Dedifferentiated amniotic fluid mesenchymal stem cell (primary cell): Measurements from ENCODE around the gene IL11.
A peak's percentile ranks its signal among the peaks of the same experiment; 100 is the strongest.
"Not testable (repeated sequence)": the region's sequence is repeated elsewhere in the genome, so short reads cannot be mapped to it uniquely, and the experiment has no call there.

Experiments used
- DNase-seq: peaks from one replicate; pipeline ENCODE4 v3.0.0-alpha.2; 2016; ENCODE audit errors: extremely low spot score

IL11 gene

DNA sequence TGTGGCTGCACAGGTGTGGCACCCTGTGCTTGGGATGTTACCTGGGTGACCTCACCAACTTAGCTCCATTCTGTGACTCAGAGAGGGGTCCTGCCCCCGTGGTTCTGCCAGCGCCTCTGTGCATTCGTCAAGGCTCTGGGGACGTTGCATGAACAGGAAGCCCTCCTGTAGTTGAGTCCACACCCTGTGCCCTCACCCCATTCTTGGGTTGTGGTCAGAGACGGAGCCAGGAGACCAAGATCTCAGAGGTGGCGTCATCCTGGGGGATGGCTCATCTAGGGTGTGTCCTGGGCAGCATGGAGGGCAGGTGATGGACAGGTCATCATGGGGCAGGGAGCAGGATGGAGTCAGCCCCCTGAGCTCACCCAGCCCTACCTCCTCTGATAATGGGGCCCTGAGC lies 18.2 kb downstream of the IL11 start:
- no peak for DNase-seq

DNA sequence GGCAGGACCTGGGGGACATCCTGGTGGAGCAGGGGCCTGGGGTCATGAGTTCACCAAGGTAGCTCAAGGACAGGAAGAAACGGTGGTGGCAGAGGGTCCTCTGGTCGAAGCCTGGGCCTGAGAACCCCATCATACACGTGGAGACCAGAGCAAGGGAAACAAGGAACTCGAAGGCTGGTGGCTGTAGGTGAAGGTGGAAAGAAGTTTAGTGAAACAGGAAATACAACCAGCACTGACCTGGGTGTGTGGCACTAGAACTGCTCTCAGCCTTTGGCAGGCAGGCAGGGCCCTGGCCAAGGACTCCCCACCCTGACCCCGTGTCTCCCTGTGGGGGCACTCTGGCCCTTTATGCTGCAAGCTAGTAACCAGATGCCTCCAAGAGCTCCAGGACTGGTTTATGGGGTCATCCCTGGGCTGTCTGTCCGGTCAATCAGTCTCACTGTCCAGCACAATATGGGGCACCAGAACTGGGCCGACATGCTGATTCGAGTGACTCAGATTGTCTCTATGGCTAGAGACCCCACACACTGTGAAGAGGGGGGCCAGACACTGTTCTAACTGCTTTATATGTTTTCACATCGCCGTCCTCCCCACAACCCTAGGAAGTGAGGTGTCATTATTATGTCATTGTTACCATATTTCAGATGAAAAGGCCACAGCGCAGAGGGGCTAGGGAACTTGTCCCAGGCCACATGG lies 19.5 kb downstream of the IL11 start:
- DNase-seq, result no peak

DNA sequence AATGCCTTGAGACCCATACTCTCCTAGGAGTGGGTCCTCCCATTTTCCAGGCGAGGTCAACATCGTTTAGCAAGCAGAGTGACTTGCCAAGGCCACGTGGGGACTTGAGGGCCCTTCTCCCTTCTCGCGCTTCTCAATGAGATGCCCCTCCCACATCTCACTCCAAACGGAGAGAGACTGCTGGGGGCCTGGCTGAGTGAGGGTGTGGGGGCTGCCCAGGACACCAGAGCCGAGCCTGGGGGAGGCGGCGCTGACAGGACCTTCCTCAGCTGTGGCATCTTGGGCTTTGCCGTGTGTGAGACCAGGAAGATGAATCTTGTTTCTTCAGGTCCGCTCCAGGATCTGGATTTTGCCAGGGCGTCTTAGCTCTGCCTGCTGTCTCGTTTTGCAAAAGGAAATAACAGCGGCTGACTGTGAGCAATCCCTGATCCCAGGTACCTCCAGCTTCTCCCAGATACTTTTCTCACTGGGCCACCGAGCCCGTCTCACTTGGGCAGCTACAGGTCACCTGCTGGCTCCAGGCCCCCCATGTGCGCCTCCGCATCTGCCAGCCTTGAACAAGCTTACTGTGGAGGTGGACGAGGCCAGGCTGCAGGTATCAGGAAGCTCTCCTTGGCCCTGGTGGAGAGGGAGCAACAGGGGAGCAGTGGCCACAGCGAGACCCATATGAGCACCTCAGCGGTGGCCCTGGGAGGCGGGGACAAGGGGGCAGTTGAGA lies 21.8 kb downstream of the IL11 start:
- no peak for DNase-seq

DNA sequence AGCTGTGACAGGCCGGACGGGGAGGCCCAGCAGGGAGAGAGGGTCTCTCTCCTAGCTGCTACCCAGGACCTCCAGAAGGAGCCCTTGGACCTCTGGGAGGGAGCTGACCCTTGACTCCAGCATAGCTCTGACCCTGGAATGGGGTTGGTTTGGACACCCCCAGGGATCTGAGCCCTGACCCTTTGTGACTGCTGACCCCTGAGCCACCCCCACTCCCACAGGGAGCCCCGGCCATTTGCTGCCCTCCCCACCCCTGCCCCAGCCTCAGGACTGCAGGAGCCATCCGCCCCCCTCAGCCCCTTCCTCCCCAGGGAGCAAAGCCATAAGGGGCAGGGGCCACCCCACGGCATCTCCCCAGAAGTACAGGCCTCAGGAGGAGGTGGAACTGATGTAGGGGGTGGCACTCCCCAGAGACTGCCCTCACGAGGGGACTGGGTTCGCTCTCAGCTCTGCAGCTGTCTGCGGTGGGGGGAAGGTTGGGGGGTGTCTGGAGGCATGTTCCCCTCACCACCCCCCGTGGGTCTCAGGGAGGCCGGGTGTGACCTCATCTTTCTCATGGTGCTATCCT lies 22.7 kb downstream of the IL11 start:
- no peak for DNase-seq

DNA sequence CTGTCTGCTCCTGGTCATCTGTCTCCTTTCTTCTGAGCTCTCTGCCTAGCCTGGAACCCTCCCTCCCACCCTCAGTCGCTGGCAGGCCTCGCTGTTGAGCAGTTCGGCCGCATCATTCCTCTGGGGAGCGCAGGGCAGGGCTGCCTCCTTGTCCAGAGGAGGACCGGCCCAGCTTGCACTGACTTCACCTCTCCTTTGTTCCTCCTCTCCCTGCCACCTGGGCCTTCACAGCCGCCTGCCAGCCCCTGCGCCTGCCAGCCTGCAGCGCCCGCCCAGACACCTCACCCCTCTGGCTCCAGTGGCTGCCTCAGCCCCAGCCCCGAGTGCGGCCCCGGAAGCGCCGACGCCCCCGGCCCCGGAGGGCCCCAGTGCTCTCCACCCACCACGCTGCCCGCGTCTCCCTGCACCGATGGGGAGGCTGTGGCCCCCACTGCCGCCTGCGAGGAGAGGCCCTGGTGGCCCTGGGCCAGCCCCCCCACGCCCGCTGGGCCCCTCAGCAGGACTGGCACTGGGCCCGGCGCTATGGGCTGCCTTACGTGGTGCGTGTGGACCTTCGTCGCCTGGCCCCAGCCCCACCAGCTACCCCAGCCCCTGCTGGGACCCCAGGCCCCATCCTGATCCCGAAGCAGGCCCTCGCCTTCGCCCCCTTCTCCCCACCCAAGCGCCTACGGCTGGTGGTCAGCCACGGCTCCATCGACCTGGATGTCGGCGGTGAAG lies 23.4 kb downstream of the IL11 start:
- DNase-seq, result no peak

DNA sequence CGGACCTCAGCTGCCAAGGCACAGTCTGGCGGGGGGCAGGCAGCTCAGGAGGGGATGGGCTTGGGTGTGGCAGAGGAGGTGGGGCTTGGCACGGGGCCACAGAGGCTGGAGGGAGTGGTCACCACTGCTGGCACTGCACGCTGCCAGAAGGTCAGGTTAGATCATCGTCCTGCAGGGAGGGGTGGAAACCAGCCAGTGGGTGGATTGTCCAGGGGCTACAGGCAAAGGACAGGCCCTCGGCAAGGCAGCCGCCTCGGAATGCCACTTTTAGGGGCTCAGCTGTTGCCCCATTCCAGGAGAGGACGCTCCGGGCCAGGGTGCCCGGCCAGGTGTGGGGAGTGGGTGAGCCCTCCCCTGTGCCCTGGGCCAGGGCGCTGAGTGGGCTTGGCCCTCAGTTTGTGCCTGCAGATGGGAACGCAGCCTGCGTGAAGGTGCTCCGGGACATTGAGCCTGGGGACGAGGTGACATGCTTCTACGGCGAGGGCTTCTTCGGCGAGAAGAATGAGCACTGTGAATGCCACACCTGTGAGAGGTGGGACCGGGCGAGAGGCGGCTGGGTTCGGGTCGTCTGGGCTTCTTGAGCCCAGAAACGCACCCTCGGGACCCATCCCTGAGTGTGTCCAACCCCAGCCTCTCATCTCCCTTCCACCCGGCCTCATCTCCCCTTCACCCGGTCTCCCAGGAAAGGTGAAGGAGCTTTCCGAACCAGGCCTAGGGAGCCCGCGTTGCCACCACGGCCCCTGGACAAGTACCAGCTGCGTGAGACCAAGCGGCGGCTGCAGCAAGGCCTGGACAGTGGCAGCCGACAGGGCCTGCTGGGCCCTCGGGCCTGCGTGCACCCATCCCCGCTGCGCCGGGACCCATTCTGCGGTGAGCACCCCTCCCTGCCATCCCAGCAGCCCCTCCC lies 24.2 kb downstream of the IL11 start:
- no peak for DNase-seq

DNA sequence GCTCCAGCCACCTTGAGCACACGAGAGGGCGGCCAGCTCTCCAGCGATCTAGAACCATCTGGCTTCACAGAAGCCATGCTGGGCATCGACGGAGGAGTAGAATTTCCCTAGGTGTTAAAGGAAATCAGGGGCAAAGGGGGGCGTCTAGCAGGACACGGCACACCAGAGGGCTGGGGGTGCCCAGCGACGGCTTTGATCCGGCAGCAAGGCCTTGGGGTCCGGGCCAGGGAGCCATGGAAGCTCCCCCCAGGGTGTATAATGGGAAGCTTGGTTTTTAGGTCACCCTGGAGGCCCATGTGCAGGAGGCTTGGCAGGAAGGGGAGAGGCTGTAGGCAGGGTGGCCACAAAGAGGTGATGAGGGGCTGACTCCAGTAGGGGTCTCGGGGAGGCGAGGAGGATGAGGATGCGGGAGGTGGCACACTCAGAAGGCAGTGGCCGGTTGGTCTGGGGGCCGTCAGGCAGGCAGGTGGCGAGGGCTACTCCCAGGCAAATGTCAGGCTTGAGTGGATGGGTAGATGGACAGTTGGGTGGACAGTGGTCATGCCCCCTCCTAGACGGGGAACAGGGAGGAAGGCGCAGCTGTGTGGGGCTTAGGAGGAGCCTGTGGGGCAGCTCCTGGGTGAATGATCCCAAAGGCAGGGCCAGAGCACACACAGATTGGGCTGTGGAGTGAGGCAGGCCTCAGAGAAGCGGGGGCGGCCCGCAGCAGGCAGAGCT lies 25.0 kb downstream of the IL11 start:
- no peak for DNase-seq

DNA sequence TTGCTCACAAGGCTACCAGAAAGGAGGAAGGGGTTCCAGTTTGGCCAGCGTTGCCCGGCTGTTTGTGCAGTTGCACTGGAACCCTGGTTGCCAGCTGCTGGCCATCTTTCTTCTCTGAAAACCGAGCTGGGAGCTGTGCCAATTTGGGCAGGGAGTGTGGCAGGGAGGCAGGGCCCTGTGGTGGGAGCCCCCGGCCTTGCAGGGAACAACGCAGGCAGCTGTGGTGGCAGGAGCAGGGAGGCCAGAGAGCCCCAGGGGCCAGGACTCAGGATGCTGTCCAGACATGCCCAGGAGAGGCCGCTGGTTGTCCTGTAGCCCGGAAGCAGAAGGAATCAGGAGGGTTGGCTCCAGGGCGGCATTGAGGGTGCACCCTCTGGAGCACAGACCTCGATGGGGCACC lies 25.8 kb downstream of the IL11 start:
- DNase-seq, result no peak

DNA sequence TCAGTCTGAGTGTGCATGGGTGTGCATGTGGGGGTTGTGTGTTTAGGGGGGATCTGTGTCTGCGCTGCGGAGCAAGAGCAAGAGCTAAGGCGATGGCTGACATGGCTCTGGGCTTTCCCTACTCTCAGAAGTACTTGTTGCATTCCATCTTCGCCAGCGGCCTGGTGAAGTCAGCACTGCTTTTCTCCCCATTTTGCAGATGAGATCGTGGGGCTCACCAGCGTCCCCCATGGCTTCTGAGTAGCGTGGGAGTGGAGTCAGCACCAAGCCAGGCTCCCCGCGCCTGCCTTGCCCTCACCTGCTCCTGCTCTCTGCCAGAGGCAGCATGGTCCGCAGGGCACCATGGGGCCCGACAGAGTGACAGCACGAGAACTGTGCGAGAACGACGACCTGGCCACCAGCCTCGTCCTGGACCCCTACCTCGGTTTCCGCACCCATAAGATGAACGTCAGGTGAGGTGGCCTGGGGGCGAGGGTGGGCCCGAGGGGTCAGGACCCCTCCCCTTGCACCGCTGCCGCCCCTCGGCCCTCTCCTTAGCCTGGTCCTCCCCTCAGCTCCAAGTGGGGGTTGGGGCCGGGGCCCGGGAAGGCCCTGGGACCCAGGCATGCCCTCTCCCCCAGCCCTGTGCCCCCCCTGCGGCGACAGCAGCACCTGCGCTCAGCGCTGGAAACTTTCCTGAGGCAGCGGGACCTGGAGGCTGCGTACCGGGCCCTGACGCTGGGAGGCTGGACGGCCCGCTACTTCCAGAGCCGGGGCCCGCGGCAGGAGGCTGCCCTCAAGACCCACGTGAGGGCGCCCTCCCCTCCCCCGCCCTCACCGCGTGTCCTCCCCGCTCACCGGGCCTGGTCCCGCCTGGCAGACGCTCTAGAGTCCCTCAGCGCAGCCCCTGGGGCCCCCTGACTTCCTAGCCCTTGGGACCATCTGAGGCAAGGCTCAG lies 28.4 kb downstream of the IL11 start:
- DNase-seq, result no peak

DNA sequence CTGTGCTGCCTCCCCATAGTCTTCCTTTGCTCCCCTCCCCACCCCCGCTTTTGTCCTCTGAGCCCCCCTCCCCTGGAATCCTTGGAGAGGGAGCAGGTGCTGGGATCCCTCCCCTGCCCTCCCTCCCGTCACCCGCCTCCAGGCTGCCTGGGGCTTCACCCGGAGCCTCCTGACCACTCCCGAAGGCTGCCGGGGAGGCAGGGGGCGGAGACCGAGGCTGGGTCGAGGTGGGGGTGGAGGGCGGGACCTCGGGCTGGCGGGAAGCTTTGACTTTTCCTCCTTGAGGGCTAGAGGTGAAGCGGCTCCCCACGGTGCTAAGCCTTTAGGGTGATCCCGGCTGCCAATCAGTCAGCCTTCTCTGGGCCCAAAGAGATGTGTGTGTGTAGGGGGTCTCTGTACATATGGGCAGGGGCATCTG lies 29.1 kb downstream of the IL11 start:
- no peak for DNase-seq

DNA sequence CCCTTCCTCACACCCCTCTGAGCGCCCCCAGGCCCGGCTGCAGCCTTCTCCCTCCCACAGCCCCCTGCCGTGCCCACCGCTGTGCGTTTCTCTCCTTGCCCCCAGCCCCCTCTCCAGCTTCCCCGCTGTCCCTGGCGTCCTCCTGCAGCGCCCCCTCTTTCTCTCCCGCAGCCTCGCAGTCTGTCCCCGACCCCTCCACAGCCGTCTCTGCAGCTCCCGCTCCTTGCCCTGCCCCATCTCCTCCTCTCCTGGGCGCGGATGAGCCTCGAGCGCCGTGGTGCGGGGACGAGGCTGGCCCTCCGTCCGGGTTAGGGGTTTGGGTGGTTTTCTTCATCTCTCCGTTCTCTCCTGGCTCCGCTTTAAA lies 29.5 kb downstream of the IL11 start:
- DNase-seq, result no peak

DNA sequence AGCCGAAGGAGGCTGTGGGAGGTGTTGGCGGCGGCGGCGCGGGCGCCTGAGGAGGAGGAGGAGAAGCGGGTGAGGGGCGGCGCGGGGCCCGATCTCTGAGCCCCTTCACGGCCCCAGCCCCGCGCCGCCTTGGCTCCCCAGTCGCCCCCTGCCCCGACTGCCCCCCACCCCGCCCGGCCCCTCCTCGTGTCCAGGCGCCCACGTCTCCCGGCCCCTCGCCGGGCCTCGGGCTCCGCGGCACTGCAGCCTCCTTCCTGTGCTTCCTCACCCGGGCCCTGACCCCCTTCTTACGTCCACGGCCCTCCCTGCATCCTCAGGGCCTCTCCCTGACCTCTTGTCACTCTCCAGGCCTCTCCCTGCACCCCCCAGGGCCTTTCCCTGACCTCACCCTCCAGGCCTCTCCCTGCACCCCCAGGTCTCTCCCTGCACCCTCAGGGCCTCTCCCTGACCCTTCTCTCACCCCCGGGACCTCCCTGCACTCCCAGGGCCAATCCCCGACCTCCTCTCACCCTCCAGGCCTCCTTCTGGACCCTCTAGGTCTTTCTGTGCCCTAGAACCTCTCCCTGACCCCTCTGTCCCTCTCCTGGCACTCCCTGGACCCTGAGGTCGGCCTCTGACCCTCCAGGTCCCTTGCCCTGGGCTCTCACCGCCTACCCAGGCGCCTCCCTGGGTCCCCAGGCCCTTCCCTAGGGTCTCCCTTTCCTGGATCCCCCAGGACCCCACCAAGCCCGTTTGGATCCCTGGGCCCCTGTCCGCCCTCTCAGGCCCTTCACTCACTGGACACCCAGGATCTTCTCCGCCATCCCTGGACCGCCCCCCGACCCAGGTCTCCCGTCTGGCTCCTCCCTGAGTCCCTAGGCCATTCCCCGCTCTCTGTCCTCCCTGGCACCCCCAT lies 30.1 kb downstream of the IL11 start:
- DNase-seq, result no peak

DNA sequence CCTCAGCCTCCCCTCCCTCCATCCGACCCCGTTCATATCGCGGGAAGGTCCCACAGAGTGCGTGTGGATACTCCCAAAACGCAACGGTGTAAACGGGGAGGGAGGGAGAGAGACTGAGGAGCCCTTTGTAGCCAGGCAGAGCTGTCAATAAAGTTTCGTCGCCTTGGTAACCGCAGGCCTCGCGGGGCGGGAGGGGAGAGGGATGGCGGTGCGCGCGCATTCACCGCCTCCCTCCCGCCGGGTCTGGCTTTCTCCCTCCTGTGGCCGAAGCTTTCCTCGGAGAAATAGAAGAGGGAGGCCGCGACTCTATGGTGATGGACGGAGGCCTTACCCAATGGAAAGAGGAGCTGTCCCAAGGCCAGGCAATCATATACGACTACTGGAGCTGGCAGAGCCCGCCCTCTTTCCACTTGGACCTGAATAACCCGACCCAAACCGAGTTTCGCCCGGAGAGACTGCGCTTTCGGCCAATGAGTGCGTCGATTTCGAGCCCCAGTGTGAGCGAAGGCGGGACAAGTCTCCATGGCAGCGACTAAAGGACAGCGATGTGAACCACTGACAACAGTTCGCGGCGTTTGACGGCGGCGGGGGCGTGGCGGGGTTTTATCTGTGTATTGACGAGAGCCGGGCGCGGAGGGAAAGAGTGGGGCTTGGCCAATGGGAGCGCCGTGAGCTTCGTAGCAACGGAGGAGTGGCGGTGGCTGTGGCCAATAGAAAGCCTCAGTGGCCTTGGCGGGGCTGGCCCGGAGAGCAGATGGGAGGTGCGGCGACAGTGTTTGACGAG lies 31.0 kb downstream of the IL11 start, which contains the start of gene KMT5C:
Gene KMT5C (plus strand): TSS at position 772 of the 784 bp plus-strand sequence. CDS start 2,061 bp downstream, outside the sequence.
- DNase-seq, result peak; percentile 100

DNA sequence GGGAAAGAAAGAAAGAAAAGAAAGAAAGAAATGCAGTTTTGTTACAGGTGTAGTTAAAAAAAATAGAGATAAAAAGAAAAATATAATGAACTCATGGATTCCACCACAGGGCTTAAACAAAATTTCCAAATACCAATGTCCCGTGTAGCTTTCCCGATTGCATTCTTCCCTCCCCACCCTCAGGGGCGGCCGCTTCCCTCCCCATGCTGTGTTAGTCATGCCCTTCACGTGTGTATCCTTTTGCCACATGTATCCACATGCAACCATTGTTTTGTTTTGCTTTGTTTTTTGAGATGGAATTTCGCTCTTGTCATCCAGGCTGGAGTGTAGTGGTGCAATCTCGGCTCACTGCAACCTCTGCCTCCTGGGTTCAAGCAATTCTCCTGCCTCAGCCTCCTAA lies 34.2 kb downstream of the IL11 start:
- DNase-seq, result no peak

DNA sequence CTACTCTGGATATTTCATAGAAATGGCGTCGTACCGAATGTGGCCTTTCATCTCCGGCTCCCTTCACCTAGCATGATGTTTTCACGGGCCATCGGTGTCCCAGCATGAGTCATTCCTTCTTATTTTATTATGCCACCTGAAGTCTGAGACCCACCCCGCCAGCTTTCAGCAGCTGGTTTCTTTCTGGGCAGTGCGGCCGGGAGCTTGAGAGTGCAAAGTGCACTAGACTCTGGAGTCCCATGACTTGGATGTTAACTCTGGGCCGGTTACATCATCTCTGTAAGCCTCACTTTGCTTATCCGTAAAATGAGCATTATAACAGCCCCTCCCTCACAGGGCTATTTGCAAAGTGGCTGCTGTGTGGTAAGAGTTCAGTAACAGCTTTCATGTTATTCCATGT lies 36.4 kb downstream of the IL11 start:
- no peak for DNase-seq

DNA sequence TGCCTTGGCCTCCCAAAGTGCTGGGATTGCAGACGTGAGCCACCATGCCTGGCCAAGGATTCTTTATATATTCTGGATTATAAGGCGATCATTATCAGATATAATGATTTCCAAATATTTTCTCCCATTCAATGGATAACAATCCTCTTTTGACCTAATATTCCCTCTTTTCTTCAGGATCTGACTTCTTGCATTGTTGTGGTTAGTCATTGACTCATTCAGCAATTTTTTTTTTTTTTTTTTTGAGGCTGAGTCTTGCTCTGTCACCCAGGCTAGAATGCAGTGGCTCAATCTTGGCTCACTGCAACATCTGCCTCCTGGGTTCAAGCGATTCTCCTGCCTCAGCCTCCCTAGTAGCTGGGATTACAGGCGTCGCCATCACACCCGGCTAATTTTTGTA lies 40.5 kb downstream of the IL11 start:
- DNase-seq, result not testable (repeated sequence)

DNA sequence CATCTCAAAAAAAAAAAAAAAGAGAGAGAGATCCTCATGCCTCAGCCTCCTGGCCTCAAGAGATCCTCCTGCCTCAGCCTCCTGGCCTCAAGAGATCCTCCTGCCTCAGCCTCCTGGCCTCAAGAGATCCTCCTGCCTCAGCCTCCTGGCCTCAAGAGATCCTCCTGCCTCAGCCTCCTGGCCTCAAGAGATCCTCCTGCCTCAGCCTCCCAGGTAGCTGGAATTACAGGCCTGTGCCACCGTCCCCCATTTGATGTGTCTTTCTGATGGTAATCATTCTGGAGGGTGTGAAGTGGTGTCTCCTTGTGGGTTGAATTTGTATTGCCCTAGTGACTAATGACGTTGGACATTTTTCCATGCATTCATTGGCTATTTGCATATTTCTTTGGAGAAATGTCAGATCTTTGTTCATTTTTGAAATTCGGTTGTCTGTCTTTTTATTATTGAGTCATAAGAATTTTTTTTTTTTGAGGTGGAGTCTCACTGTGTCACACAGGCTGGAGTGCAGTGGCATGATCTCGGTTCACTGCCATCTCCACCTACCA lies 41.4 kb downstream of the IL11 start:
- DNase-seq, result not testable (repeated sequence)

DNA sequence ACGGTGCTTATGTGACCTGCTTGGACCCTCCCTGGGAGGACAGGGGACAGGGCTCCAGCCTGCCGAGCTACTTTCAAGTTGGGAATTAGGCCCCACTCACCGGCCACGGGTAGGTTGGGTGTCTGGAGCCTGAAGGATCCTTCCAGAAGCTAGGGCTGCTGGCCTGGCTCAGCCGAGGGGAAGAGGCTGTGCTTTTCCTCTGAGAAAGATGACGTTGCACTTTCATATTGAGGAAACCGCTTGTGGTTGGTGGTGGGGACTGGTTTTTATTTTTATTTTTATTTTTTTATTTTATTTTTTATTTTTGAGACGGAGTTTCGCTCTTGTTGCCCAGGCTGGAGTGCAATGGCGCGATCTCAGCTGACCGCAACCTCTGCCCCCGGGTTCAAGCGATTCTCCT lies 45.1 kb downstream of the IL11 start, which contains the start of gene TMEM150B:
Gene TMEM150B (minus strand): TSS at position 170 of the 400 bp plus-strand sequence. CDS start 4,305 bp downstream, outside the sequence.
- DNase-seq, result no peak
